Thyroid gland (tissue), 4 donors: ENCODE results near the gene FBXO31. TPM values are rescaled to one million over a fixed set of nuclear protein-coding genes. Genes with fewer than 3 reads are reported as not detected.
"Not testable (repeated sequence)": the region's sequence is repeated elsewhere in the genome, so short reads cannot be mapped to it uniquely, and the experiment has no call there.

Experiments
- DNase-seq, 2 donors: peaks; one replicate each; pipeline ENCODE4 v3.0.0-alpha.2; 2019
- H3K27ac ChIP-seq, 3 donors: fragments of 200-600 bp; sonication (generic); 1 replicate in 2 of 3; 2 replicates in 1 of 3; pipeline ENCODE4 v1.5.1; 2016 to 2019; ENCODE audit warnings: mild to moderate bottlenecking in 1 of 3, moderate library complexity in 1 of 3
- H3K27me3 ChIP-seq: fragments of 200-600 bp; sonication (generic); one replicate; pipeline ENCODE4 v1.5.1; 2019
- H3K36me3 ChIP-seq, 2 donors: fragments of 200-600 bp; sonication (generic); one replicate each; pipeline ENCODE4 v1.5.1; 2016 to 2019
- H3K4me1 ChIP-seq, 2 donors: fragments of 200-600 bp; sonication (generic); one replicate each; pipeline ENCODE4 v1.5.1; 2017 to 2019
- H3K4me3 ChIP-seq, 3 donors: fragments of 200-600 bp; sonication (generic); replicated peaks in 1 of 3; 1 replicate in 2 of 3; 2 replicates in 1 of 3; pipeline ENCODE4 v1.5.1; 2016; ENCODE audit warnings: mild to moderate bottlenecking in 1 of 3
- H3K9me3 ChIP-seq: fragments of 200-600 bp; sonication (generic); one replicate; pipeline ENCODE4 v1.5.1; 2017
- POLR2A ChIP-seq, 2 donors: fragments of 450-650 bp; IDR thresholded peaks; one replicate each; pipeline ENCODE4 v1.6.1; 2017; ENCODE audit warnings: antibody characterized with exemption in 2 of 2, mild to moderate bottlenecking in 2 of 2, moderate library complexity in 1 of 2
- WGBS, 2 donors: methylation state at CpG; one replicate each; pipeline ENCODE4 v1.1.5; 2017; 5-methylcytosine and 5-hydroxymethylcytosine counted together
- intact Hi-C: fragments of 100-400 bp; cut with DNase I; formaldehyde crosslinking; loops from one replicate; pipeline ENCODE4 v1.15.1; 2023
- total RNA-seq, 4 donors: library from RNA; depleted of rRNA; stranded (reverse); fragments of >200 nt; gene quantifications; one replicate each; pipeline ENCODE4 v1.2.3, GENCODE V29; 2016
- TF ChIP-seq, protein P1 (sequence below), 6 experiments: fragments of 200-600 bp in 3 of 6; fragments of 450-650 bp in 3 of 6; sonication (generic) in 3 of 6; IDR thresholded peaks; one replicate each; pipeline ENCODE4 v1.5.1; 2016 to 2019; ENCODE audit warnings: antibody characterized with exemption in 6 of 6, mild to moderate bottlenecking in 2 of 6, inconsistent platforms in 1 of 6, moderate library complexity in 1 of 6

The FBXO31 gene
- total RNA-seq, 4 donors from 2014 or later, result 23.8 to 62.5 (median 54.9) TPM

DNA sequence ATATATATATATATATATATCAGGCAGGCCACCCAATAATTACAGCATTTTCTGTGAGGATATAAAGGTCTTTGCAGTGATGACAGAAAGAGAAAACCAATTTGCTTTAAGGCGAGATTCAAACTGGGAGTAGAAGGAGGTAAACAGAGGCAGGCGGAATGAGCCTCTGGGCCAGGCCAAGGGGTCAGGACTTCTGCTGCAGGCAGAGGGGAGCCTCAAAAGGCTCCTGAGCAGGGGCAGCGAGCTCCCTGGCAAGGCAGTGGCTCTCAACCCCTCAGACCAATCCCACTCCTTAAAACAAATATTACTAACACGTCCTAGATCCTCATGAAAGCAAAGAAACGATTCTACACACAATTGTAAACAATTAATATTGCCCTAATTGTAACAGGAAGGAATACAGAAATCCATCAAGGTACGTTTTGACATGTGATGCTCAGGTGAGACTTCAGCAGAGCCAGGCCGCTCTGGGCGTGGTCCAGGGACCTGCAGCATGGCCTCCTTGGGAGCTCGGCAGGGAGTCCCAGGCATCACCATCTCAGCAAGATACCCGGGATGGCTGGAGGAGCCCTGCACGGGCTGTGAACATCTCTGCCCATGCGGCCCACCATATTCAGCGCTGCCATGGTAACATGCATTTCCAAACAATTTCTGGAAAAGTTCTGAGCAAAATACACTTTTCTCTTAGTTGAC lies 18.4 kb downstream of the FBXO31 start:
- Histone ChIP-seq H3K27ac (peak overlapping the region in 1 of 3 donors; percentile 27), H3K4me1 (peaks cover 14 to 34% of the 10 kb centered on the region in 2 donors), H3K36me3 (peaks cover 7 to 8% of the 10 kb centered on the region in 2 donors), H3K4me3 (no peak overlapping the region), H3K9me3 (no peaks in the 10 kb centered on the region), H3K27me3 (no peaks in the 10 kb centered on the region)
- TF ChIP-seq POLR2A (IDR thresholded peaks at IDR 0.05), result no peak
- TF ChIP-seq, protein P1, sequence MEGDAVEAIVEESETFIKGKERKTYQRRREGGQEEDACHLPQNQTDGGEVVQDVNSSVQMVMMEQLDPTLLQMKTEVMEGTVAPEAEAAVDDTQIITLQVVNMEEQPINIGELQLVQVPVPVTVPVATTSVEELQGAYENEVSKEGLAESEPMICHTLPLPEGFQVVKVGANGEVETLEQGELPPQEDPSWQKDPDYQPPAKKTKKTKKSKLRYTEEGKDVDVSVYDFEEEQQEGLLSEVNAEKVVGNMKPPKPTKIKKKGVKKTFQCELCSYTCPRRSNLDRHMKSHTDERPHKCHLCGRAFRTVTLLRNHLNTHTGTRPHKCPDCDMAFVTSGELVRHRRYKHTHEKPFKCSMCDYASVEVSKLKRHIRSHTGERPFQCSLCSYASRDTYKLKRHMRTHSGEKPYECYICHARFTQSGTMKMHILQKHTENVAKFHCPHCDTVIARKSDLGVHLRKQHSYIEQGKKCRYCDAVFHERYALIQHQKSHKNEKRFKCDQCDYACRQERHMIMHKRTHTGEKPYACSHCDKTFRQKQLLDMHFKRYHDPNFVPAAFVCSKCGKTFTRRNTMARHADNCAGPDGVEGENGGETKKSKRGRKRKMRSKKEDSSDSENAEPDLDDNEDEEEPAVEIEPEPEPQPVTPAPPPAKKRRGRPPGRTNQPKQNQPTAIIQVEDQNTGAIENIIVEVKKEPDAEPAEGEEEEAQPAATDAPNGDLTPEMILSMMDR (IDR thresholded peaks at IDR 0.05), result no peak
- DNase-seq, result no peak
- WGBS, 2 donors, result 94 to 95% methylated on average over 13 of the region's 13 CpGs
- intact Hi-C loops, result no loop called here

DNA sequence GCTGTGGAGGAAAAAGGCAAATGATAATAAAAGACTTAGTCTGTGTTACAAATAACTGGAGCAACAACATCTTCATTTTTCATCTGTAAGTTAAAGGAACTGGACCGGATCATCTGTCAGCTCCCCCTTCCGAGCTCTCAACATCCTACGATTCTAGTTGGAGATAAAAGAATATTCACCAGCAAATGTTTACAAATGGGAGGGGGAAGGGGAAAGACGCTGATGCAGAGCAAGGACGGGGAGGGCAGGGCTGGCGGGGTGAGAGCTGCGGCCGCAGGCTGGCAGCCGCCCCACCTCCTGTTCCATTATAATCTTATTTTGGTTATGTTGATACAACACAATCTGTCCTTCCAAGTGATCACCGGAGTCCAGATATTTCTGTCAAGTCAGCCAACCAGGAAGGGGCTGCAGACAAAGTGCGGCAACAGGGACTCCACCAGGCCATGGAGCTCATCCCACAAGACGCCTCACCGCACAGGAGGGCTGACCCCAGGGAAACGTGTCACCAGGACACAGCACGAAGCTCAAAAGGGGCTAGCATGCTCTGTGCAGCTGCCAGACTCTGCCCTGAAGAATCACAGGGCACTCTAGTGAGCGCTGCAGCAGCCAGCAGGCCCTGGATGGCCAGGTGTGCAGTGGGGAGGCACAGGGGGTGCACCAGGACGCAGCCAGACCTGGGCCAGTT lies 19.7 kb downstream of the FBXO31 start:
- 8 to 18% methylated on average over 15 to 16 of the region's 17 CpGs for WGBS, 2 donors
- Histone ChIP-seq H3K27ac (peak overlapping the region; percentile 72 to 82 (median 79)), H3K9me3 (no peaks in the 10 kb centered on the region), H3K36me3 (peaks cover 19 to 20% of the 10 kb centered on the region in 2 donors), H3K4me3 (no peak overlapping the region), H3K4me1 (peaks cover 14 to 30% of the 10 kb centered on the region in 2 donors), H3K27me3 (no peaks in the 10 kb centered on the region)
- intact Hi-C loops, result no loop called here
- DNase-seq, result peak; percentile 60 to 68
- TF ChIP-seq, protein P1 (IDR thresholded peaks at IDR 0.05), result no peak
- peak in 1 of 2 donors; percentile 12 for TF ChIP-seq POLR2A (IDR thresholded peaks at IDR 0.05)

DNA sequence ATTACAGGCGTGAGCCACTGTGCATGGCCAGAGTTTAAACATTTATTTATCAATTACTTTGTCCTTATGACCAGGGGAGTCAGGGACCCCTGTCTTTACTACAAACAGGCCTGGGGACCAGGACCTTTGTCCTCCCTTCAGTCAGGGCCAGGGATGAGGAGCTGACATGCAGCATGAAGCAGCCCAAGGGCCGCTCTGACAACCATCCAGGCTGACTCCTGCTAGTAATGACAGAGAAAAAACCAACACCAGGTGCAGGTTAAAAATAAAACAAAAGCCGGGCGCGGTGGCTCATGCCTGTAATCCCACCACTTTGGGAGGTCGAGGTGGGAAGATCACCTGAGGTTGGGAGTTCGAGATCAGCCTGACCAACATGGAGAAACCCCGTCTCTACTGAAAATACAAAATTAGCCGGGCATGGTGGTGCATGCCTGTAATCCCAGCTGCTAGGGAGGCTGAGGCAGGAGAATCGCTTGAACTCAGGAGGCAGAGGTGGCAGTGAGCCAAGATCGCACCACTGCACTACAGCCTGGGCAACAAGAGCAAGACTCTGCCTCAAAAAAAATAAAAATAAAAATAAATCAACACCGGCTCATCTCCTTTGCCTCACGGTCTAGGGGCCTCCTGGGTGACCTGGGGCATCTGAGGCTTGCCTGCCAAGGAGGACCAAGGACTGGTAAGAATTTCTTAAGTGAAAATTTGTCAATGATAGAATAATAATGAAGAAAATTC lies 20.6 kb downstream of the FBXO31 start:
- DNase-seq, H3K4me3 ChIP-seq, H3K9me3 ChIP-seq, intact Hi-C loops, H3K27me3 ChIP-seq: not testable (repeated sequence)
- WGBS, 2 donors, result 87% methylated on average over 13 of the region's 13 CpGs
- Histone ChIP-seq H3K4me1 (peaks cover 14 to 30% of the 10 kb centered on the region in 2 donors), H3K36me3 (peaks cover 20 to 27% of the 10 kb centered on the region in 2 donors), H3K27ac (peak overlapping the region; percentile 48 to 79 (median 72))

DNA sequence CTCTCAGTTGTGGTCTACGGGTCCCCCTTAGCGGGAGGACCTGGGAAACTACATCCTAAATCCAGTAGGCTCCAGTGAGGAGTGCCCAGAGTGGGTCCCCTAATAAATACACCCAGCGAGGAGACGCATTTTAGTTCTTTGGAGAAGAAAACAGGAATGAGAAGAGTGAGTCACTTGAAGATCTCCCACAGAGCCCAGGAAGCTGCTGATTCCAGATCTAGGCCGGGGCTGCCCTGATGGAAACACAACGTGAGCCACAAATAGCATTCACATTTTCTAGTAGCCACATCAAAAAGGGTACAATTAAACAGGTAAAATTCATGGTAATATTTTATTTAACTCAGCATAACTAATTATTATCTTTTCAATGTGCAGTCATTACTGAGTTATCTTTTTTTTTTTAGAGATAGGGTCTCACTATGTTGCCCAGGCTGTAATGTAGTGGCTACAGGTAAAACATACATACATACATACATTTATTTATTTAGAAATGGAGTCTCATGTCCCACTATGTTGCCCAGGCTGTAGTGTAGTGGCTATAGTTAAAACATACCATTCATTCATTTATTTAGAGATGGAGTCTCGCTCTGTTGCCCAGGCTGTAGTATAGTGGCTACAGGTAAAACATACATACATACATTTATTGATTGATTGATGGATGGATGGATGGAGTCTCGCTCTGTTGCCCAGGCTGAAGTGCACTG lies 21.5 kb downstream of the FBXO31 start:
- Histone ChIP-seq H3K27me3 (no peaks in the 10 kb centered on the region), H3K4me3 (no peak overlapping the region)
- 95 to 96% methylated on average over 8 of the region's 8 CpGs for WGBS, 2 donors

More for the DNA sequence above, 21.5 kb downstream of the FBXO31 start:
- TF ChIP-seq POLR2A (IDR thresholded peaks at IDR 0.05), result no peak
- TF ChIP-seq, protein P1 (IDR thresholded peaks at IDR 0.05), result no peak
- no peak overlapping the region for H3K27ac ChIP-seq
- peaks cover 20 to 30% of the 10 kb centered on the region in 2 donors for H3K36me3 ChIP-seq
- H3K9me3 ChIP-seq, result no peaks in the 10 kb centered on the region
- DNase-seq, result no peak
- H3K4me1 ChIP-seq, result peaks cover 14 to 26% of the 10 kb centered on the region in 2 donors
- intact Hi-C loops, result no loop called here
